Trophoblast cell (in vitro differentiated cells and primary cell): Measurements from ENCODE around the gene CBFA2T3.
A peak's percentile ranks its signal among the peaks of the same experiment; 100 is the strongest.

ENCODE experiments used
- DNase-seq, 2 donors: peaks; one replicate each; pipeline ENCODE4 v3.0.0-alpha.2; 2016
- H2AFZ ChIP-seq: 2 replicates; pipeline ENCODE4 v1.6.1; 2013; ENCODE audit warnings: low read length, moderate library complexity, mild to moderate bottlenecking; ENCODE audit not compliant: insufficient read depth, poor library complexity
- H2AK5ac ChIP-seq: 2 replicates; pipeline ENCODE4 v1.6.1; 2013; ENCODE audit warnings: mild to moderate bottlenecking, low read length
- H2BK120ac ChIP-seq: 2 replicates; pipeline ENCODE4 v1.6.1; 2013; ENCODE audit warnings: low read length, mild to moderate bottlenecking, moderate library complexity; ENCODE audit not compliant: insufficient read depth, poor library complexity
- H2BK12ac ChIP-seq: 2 replicates; pipeline ENCODE4 v1.6.1; 2013; ENCODE audit warnings: mild to moderate bottlenecking, low read length, moderate library complexity
- H2BK5ac ChIP-seq: 2 replicates; pipeline ENCODE4 v1.6.1; 2013; ENCODE audit warnings: low read length, low read depth, moderate library complexity, mild to moderate bottlenecking; ENCODE audit not compliant: poor library complexity
- H3K14ac ChIP-seq: 2 replicates; pipeline ENCODE4 v1.6.1; 2013; ENCODE audit warnings: mild to moderate bottlenecking, low read length
- H3K18ac ChIP-seq: 2 replicates; pipeline ENCODE4 v1.6.1; 2013; ENCODE audit warnings: mild to moderate bottlenecking, low read length
- H3K23ac ChIP-seq: 2 replicates; pipeline ENCODE4 v1.6.1; 2013; ENCODE audit warnings: low read length
- H3K27ac ChIP-seq: 2 replicates; pipeline ENCODE4 v1.5.1; 2013; ENCODE audit warnings: low read depth, mild to moderate bottlenecking, inconsistent platforms, low read length, moderate library complexity
- H3K27me3 ChIP-seq: 2 replicates; pipeline ENCODE4 v1.6.1; 2013; ENCODE audit warnings: inconsistent platforms, mild to moderate bottlenecking, low read length, moderate library complexity; ENCODE audit not compliant: insufficient read depth
- H3K36me3 ChIP-seq, 2 experiments: 1 replicate in 1 of 2; 2 replicates in 1 of 2; pipeline ENCODE4 v1.6.1; 2013; ENCODE audit warnings: low read length in 2 of 2, mild to moderate bottlenecking in 2 of 2, moderate library complexity in 1 of 2; ENCODE audit not compliant: insufficient read depth in 2 of 2, control insufficient read depth in 1 of 2
- H3K4ac ChIP-seq: 2 replicates; pipeline ENCODE4 v1.6.1; 2013; ENCODE audit warnings: low read depth, mild to moderate bottlenecking, low read length, moderate library complexity
- H3K4me1 ChIP-seq, 2 experiments: 1 replicate in 1 of 2; 2 replicates in 1 of 2; pipeline ENCODE4 v1.6.1; 2013; ENCODE audit warnings: low read length in 2 of 2, mild to moderate bottlenecking in 2 of 2, moderate library complexity in 1 of 2; ENCODE audit not compliant: insufficient read depth in 2 of 2, control insufficient read depth in 1 of 2
- H3K4me2 ChIP-seq: 2 replicates; pipeline ENCODE4 v1.6.1; 2013; ENCODE audit warnings: inconsistent platforms, mild to moderate bottlenecking, low read length, moderate library complexity
- H3K4me3 ChIP-seq: 2 replicates; pipeline ENCODE4 v1.5.1; 2013; ENCODE audit warnings: mild to moderate bottlenecking, low read depth, low read length, inconsistent platforms
- H3K79me1 ChIP-seq: one replicate; pipeline ENCODE4 v1.6.1; 2013; ENCODE audit warnings: low read length
- H3K79me2 ChIP-seq: 2 replicates; pipeline ENCODE4 v1.6.1; 2013; ENCODE audit warnings: low read length, mild to moderate bottlenecking; ENCODE audit not compliant: control insufficient read depth, insufficient read depth, poor library complexity
- H3K9ac ChIP-seq: 2 replicates; pipeline ENCODE4 v1.6.1; 2013; ENCODE audit warnings: mild to moderate bottlenecking, low read length
- H3K9me3 ChIP-seq: 2 replicates; pipeline ENCODE4 v1.6.1; 2013; ENCODE audit warnings: low read depth, mild to moderate bottlenecking, control low read depth, inconsistent platforms, low read length; ENCODE audit not compliant: insufficient read depth
- H4K12ac ChIP-seq: 2 replicates; pipeline ENCODE4 v1.6.1; 2013; ENCODE audit warnings: low read depth, mild to moderate bottlenecking, low read length, moderate library complexity
- H4K8ac ChIP-seq: 2 replicates; pipeline ENCODE4 v1.6.1; 2013; ENCODE audit warnings: low read depth, mild to moderate bottlenecking, low read length, moderate library complexity
- H4K91ac ChIP-seq: one replicate; pipeline ENCODE4 v1.6.1; 2013; ENCODE audit warnings: low read depth, mild to moderate bottlenecking, low read length, moderate library complexity
- WGBS: extraction: QIAGEN DNeasy Blood & Tissue Kit; methylation state at CpG from one replicate; pipeline ENCODE4 v1.1.7; 2013; ENCODE audit warnings: missing lambda C conversion rate; ENCODE audit not compliant: insufficient read length, insufficient coverage; ENCODE audit errors: extremely low coverage; 5-methylcytosine and 5-hydroxymethylcytosine counted together

The CBFA2T3 gene

GRCh38 chr16:88960516-88960915 is 16.5 kb downstream of the CBFA2T3 start:
- no peak overlapping the region for H3K27ac ChIP-seq
- no peak overlapping the region for H4K91ac ChIP-seq
- no peaks in the 10 kb centered on the region for H3K79me2 ChIP-seq
- H3K4me3 ChIP-seq = no peak overlapping the region
- no peak overlapping the region for H4K12ac ChIP-seq
- H2AFZ ChIP-seq = no peak overlapping the region
- no peak overlapping the region for H3K4ac ChIP-seq
- H3K79me1 ChIP-seq = no peaks in the 10 kb centered on the region
- no CpG with 5 or more reads among the region's 3 CpGs for WGBS
- no peaks in the 10 kb centered on the region for H3K27me3 ChIP-seq
- no peak overlapping the region for H2AK5ac ChIP-seq
- DNase-seq = no peak
- no peak overlapping the region for H2BK120ac ChIP-seq
- no peaks in the 10 kb centered on the region for H3K4me1 ChIP-seq
- no peaks in the 10 kb centered on the region for H3K36me3 ChIP-seq
- peaks cover 5% of the 10 kb centered on the region for H3K9me3 ChIP-seq
- H2BK12ac ChIP-seq = no peak overlapping the region
- no peak overlapping the region for H3K18ac ChIP-seq
- no peak overlapping the region for H3K9ac ChIP-seq
- no peak overlapping the region for H4K8ac ChIP-seq
- H2BK5ac ChIP-seq = no peak overlapping the region
- H3K23ac ChIP-seq = no peak overlapping the region
- H3K14ac ChIP-seq = no peak overlapping the region
- no peak overlapping the region for H3K4me2 ChIP-seq

GRCh38 chr16:88959022-88959421 is 18.0 kb downstream of the CBFA2T3 start:
- Histone ChIP-seq H3K18ac (no peak overlapping the region), H3K4me2 (no peak overlapping the region), H4K8ac (no peak overlapping the region), H2AK5ac (no peak overlapping the region), H4K91ac (no peak overlapping the region), H3K9me3 (peaks cover 4% of the 10 kb centered on the region), H2BK12ac (no peak overlapping the region), H3K14ac (no peak overlapping the region), H3K4me1 (no peaks in the 10 kb centered on the region), H3K4me3 (no peak overlapping the region), H3K23ac (no peak overlapping the region), H2AFZ (no peak overlapping the region), H3K79me2 (no peaks in the 10 kb centered on the region), H3K27ac (no peak overlapping the region), H2BK5ac (no peak overlapping the region), H2BK120ac (no peak overlapping the region), H3K79me1 (no peaks in the 10 kb centered on the region), H4K12ac (no peak overlapping the region), H3K9ac (no peak overlapping the region), H3K27me3 (no peaks in the 10 kb centered on the region), H3K36me3 (no peaks in the 10 kb centered on the region), H3K4ac (no peak overlapping the region)
- DNase-seq = no peak
- no CpG with 5 or more reads among the region's 18 CpGs for WGBS

- Histone ChIP-seq H2BK5ac (no peak overlapping the region), H3K4me2 (no peak overlapping the region), H3K23ac (no peak overlapping the region), H3K18ac (no peak overlapping the region), H3K27ac (no peak overlapping the region), H4K91ac (no peak overlapping the region), H3K9ac (no peak overlapping the region), H4K12ac (no peak overlapping the region), H2BK120ac (no peak overlapping the region), H2BK12ac (no peak overlapping the region), H3K4ac (no peak overlapping the region), H4K8ac (no peak overlapping the region), H2AFZ (no peak overlapping the region), H3K36me3 (no peaks in the 10 kb centered on the region), H3K27me3 (no peaks in the 10 kb centered on the region), H3K4me3 (no peak overlapping the region), H3K9me3 (peaks cover 4% of the 10 kb centered on the region), H2AK5ac (no peak overlapping the region), H3K4me1 (no peaks in the 10 kb centered on the region), H3K79me1 (no peaks in the 10 kb centered on the region), H3K14ac (no peak overlapping the region), H3K79me2 (no peaks in the 10 kb centered on the region)
- DNase-seq = peak in 1 of 2 donors; percentile 12
- WGBS = no CpG with 5 or more reads among the region's 25 CpGs
Observed at GRCh38 chr16:88957887-88958577, 19.0 kb downstream of the CBFA2T3 start.

GRCh38 chr16:88957433-88957767 is 19.6 kb downstream of the CBFA2T3 start:
- no peak overlapping the region for H2AFZ ChIP-seq
- H2BK120ac ChIP-seq = no peak overlapping the region
- H3K9ac ChIP-seq = no peak overlapping the region
- no peak for DNase-seq
- no peaks in the 10 kb centered on the region for H3K36me3 ChIP-seq
- H2BK5ac ChIP-seq = no peak overlapping the region
- no peak overlapping the region for H4K8ac ChIP-seq
- H3K4me2 ChIP-seq = no peak overlapping the region
- H3K18ac ChIP-seq = no peak overlapping the region
- H2AK5ac ChIP-seq = no peak overlapping the region
- no peak overlapping the region for H3K14ac ChIP-seq
- no peak overlapping the region for H3K4ac ChIP-seq
- no peak overlapping the region for H3K27ac ChIP-seq
- peaks cover 3% of the 10 kb centered on the region for H3K9me3 ChIP-seq
- WGBS = no CpG with 5 or more reads among the region's 9 CpGs
- H3K23ac ChIP-seq = no peak overlapping the region
- H3K4me3 ChIP-seq = no peak overlapping the region
- H4K12ac ChIP-seq = no peak overlapping the region
- no peaks in the 10 kb centered on the region for H3K4me1 ChIP-seq
- no peak overlapping the region for H4K91ac ChIP-seq
- H3K79me1 ChIP-seq = no peaks in the 10 kb centered on the region
- no peaks in the 10 kb centered on the region for H3K27me3 ChIP-seq
- H3K79me2 ChIP-seq = no peaks in the 10 kb centered on the region
- H2BK12ac ChIP-seq = no peak overlapping the region
